Fibroblast of skin of scalp (primary cell): ENCODE data around the gene LINC00632. TPM values are rescaled to one million over a fixed set of nuclear protein-coding genes. Genes with fewer than 3 reads are reported as not detected.

Source experiments
- DNase-seq: peaks from one replicate; pipeline ENCODE4 v3.0.0-alpha.2; 2013
- polyA plus RNA-seq, 2 experiments: library from polyadenylated mRNA; unstranded; fragments of 120-200 nt; gene quantifications; one replicate each; pipeline ENCODE4 v1.2.1, GENCODE V29; 2013; ENCODE audit not compliant: insufficient read length in 2 of 2

The LINC00632 gene
- polyA plus RNA-seq (2013, experiment 1 of 2; ENCODE audit: insufficient read length): 9.8 TPM
- polyA plus RNA-seq (2013, experiment 2 of 2; ENCODE audit: insufficient read length): 15.6 TPM

DNA sequence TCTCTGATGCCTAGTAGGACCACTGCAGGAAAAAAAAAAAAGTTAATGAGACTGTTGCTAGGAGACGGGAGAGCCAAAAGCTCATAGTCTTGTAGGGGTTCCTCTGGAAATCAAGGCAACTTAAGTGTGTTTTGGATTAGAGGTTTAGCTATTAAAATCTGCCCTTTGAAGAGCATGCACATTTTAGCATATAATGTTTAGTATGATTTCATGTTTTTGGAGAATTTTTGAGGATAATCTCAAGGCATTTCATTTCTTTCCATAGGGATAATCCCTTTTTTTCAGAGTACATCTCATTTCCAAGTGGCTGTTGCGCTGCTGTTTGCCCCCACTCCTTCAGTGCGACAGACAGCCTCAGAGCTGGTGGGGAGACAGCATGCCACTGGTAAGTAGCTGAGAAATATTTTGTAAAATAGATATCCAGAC, at the start of gene LINC00632:
TSS of gene LINC00632 (plus strand) at position 339 of the 426 bp plus-strand sequence.
- no peak for DNase-seq

DNA sequence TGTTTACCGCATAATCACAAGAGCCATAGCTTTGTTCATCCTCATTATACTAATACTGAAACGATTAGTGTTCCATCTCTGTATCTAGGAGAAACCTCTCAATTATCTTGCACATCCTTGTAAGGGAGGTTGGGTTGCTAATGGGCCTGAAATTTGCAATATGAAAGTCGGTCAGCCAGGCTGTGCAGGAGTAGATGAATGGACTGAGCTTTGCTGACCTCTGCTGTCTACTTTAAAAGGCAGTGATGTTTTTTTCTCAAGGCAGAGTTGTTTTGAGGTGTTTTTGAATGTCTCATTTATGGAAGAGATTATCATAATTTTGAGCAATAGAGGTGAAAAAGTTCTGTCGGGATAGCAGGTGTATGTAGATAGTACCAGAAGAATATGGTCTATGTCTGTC, 47.9 kb upstream of the LINC00632 start:
- DNase-seq: peak; percentile 1

DNA sequence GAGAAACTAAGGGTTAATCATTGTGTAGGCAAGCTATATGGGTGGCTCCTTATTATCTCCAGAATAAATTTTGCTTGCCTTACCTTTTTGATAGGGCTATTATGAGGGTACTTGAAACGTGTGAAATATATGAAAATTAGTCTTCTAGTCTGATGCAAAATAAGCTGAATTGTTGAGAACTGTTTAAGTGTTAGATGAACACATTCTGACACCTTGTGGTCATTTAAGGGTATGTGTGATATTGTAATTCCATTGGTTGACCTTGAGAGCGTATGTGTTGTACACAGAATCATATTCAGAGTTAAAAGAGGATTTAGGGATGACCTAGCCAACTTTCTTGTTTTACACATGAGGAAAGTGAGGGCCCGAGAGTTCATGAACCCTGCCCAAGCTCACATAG, 44.6 kb upstream of the LINC00632 start:
- peak; percentile 29 for DNase-seq

DNA sequence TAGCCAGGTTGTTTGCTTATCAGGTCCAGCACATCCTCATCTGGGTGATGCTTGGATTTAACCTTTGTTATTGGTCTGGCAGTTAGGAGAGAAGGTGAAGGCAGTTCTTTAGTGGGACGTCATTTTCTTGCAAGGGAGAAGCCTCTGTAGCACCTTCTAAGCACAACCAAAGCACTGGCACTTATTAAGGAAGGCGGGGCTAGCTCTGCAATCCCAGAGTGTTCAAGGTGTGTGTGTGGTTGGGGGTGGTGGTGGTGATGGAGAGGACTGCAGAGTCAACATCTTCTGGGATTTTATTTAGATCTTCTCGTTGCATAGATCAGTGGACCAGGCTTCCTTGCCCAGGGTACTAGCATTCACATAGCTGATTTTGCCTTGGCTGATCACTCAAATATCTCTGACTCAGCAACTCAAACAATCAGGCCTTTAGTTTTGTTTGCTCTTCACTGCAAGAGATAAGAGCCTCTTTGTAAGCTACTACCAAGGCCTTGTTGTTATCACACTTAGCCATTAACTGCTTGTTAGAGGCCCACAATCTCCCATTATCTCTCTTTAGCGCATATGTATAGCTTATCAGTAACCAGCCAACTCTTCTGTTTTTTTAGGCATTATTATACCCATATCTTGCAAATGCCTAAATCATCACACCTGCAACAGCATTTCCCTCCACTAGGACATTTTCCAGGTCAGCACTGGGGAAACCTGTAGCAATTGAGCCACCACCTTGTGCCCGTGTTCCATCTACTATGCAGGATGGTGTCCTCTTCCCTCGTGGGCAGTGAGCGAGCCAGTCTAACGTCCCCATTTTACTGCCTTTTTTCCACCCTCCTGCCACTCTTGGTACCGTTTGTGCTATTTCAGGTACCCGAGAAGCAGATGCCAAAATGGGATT, 36.5 kb upstream of the LINC00632 start:
- no peak for DNase-seq

DNA sequence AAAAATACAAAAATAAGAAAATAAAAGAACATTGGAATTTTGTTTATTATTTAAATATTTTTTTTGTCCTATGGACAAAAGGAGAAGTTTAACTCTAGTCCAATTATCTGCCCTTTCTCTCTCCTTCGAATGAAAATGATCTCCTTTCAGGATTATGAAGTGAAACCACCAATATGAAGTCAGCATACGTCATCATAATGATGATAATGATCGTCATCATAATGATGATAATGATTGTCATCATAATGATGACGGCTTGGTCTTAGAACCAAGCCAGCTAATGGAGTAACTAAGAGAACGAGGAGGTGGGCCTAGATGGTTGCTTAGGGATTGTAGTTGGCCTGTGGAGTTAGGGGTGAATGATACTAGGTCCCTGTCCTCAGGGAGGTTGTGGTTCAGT, 21.9 kb upstream of the LINC00632 start:
- no peak for DNase-seq

DNA sequence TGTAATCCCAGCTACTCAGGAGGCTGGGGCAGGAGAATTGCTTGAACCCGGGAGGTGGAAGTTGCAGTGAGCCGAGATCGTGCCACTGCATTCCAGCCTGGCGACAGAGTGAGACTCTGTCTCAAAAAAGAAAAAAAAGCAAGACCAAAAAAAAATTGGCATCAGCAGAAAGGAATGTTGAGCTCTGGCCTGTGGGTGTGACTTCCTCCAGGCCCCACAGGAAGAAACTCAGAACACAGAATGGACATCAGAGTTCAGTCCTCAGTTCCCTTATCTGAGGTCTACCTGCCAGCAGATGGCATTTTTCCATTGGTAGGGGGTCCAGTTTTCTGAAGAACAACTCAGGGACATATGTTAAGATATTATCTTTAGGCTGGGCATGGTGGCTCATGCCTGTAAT, 18.0 kb upstream of the LINC00632 start:
- peak; percentile 23 for DNase-seq

DNA sequence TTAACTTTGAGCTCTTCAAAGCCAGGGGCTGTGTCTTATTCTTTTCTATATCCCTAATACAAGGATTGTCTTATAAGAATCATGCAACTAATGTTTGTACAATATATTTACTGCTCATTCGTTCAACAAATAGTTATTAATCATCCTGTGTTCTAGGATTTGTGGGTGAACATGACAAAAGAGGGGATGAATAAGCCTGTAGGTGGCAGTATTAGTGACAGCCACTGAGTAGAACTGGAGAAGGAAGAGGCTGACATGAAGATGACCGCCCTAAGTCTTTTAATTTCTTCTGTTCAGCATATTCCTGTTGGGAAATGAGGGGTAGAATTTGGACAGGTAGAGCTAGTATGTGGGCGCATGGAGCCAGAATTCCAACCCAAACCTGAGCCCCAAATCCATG, 11.9 kb upstream of the LINC00632 start:
- DNase-seq: no peak

DNA sequence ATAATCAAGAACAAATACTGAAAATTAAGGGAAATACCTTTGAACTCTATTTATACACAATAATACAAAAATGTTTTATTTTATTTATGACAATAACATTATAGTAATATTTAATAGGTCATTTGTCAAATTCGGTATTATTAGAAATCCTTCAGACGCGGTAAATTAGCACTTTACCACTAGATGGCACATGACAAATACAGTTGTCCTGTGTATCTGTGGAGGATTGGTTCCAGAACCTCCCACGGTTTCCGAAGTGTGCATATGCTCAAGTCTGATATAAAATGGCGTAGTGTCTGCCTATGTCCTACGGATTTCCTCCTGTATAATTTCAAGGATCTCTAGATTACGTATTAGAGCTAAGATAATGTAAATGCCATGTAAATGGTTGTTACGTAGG, 8.1 kb upstream of the LINC00632 start:
- DNase-seq: peak; percentile 41

DNA sequence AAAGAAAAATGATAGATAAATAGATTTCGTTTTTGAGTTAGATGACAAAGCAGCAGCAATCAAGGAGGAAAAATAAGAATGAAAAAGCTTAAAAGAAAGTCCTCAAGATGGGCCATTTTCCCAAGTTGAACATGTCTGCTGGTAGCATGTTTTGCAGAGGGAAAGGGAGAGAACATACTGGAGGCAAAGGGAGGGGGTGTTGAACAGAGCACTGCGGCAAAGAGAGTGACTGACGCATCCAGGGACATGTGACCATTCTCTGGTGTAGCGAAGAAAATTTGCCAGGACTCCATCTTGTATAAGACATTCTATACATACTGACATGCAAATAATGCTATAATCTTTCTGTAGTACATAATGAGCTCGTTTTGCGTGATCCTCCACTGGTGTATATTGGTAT, 1.2 kb downstream of the LINC00632 start:
- DNase-seq: peak; percentile 8

DNA sequence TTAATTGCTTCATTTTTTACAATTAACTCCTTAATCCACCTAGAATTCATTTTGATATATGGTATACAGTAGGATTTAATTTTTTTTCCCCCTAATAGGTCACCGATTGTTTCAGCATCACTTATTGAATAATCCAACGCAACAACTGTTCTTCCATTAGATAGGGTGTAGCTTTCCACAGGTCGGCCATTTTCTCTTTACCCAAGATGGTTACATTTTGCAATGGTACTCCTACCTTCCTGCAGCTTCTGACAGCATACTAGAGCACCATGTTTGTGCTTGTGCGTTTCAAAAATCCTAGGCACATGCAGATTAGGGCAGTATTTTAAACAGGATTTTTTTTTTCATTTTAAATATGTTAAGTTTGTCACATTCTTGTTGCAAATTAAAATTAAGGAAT, 2.3 kb downstream of the LINC00632 start:
- no peak for DNase-seq

DNA sequence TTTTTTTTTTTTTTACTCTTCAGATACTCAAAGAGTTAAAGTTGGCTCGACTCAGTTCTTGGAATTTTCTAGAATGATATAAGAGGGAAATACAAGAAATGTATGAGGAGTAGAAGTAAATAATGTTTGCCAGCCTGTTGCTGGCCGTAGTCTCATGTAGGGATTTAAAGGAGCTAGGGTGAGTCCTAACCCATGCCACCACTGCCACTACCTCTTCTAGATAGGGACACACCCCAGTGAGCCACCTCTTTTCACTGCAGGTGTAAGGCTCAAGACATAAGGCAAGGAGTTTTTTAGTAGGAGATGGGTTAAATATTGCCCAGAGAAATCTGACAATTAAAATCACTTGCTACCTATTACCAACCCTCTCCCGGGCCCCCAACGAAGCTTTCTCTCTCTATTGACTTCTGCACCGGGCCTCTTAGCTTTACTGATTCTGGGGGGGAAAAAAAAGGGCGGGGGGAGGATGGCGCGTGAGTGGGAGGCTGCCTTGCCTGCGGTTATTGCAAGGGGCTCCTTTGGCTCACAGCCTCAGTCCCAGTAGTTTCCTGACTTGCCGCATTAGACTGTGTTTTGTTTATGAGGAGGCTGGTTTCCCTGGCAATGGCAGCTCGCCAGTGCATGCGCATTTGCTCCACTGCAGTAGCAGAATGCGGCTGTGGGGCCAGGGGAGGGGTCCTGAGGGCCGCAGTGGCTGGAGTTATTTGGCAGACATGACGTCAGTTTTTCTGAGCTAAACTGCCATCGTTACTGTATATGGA, 3.0 kb downstream of the LINC00632 start:
- peak; percentile 80 for DNase-seq

DNA sequence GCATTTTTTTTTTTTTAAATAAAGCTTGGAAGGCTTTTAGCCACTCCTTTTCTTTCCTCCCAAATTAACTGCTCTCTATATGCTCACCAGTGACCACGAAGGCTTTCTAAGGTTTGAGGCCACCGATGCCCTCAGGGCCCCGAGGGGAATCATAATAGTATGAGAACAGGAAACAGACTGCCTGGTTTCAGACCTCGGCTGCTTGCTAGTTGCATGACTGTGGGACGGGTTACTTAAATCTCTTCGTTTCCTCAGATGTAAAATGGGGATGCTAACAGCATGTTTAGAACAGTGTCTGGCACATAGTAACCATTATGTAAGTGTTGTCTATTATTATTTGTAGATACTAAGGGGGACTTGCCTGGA, 3.6 kb downstream of the LINC00632 start:
- DNase-seq: no peak

DNA sequence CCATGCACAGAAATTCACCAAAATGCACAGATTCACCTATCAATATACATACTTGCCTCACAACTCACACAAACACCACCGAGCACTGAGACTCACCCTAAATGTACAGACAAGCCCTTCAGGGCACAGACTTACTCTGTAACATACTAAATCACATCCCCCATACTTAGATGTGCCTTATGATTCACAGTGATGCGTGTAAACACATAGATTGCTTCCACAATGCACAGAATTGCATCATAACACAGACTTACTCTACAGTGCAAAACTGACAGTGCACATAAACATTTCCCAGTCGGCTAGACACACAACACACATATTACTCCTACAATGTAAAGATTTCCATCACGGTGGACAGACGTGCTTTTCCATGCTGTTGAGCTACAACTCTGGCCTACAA, 6.2 kb downstream of the LINC00632 start:
- DNase-seq: peak; percentile 57

DNA sequence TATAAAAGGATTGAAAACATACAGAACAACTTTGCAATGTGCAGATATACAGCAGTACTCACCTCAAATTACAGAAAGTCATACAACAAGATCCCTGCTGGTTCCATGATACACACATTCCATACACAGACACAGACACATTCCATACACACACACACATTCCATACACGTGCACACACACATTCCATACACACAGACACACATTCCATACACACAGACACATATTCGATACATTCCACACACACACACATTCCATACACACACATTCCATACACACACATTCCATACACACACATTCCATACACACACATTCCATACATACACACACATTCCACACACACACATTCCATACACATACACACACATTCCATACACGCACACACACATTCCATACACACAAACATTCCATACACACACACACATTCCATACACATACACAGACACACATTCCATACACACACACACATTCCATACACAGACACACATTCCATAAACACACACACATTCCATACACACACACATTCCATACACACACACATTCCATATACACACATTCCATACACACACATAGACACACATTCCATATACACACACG, 13.7 kb downstream of the LINC00632 start:
- peak; percentile 21 for DNase-seq

DNA sequence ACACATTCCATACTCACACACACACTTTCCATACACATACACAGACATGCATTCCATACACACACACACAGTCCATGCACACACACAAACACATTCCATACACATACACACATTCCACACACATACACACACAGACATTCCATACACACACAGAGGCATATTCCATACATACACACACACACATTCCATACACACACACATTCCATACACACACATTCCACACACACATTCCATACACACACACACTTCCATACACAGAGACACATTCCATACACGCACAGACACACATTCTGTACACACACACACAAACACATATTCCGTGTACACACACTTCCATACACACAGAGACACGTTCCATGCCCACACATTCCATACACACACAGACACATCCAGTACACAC, 14.8 kb downstream of the LINC00632 start:
- DNase-seq: no peak

DNA sequence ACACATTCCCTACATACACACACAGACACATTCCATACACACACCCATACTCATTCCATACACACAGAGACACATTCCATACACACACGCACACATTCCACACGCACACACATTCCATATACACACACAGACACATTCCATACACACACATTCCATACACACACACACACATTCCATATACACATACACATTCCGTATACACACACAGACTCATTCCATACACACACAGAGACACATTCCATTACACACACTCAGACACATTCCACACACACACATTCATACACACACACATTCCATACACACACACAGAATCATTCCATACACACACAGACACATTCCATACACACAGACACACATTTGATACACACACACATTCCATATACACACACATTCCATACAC, 15.2 kb downstream of the LINC00632 start:
- peak; percentile 10 for DNase-seq

DNA sequence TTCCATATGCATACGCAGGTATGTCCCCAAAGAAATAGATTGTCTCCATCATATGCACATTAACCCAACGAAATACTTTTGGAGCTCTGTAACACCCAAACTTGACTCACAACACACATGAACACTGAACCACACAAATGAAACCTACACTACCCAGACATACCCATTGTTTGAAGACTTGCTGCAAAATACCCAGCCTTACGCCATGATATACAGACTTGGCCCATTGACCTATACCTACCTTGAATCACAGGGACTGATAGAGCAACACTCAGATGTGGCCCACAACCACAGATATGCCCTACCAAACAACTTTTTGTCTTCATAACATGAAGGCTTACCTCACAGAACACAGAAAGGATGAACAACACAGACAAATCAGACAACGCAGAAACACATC, 15.9 kb downstream of the LINC00632 start:
- DNase-seq: no peak

DNA sequence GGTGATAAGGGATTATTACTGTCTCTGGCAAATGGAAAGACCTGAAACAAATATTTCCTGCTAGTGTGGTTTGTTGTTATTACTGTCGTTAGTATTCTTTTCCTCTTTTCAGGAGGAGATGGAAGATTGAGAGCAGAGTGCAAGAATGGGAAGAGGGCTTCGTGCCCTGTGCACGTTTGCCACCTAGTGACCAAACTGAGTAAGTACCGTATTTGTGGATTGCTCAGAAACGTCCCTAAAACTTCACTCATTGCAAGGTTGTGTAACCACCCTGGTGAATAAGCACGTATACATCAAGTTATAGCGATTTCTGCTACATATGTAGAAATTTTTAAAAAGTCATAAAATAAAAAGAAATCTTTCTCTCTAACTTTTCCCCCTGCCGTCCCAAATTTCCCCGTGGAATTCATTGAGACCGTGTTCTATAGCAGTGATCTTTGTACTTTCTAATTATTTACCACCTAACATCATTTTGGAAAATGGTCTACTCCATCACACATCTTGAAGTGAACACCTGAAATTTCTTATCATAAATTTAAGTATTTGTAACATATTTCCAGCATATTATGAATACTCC, 24.3 kb downstream of the LINC00632 start:
- DNase-seq: peak; percentile 47

DNA sequence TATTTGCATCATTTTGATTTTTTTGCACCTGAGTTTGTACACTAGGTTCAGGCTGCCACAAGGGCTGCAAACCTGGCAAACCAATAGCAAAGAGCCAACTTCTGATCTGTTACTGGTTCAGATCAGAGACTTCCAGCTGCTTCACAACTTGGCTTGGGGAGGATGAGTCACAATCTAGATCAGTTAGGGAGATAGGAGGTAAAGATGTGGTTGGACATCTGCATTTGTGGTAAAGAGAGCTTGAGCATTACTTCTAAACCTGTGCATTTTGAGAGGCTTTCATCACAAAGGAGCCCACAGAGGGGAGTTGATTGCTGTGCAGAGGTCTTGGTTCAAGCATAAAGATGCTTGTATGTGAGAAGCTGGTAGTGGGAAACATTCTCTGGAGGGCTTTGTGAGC, 34.5 kb downstream of the LINC00632 start:
- no peak for DNase-seq

DNA sequence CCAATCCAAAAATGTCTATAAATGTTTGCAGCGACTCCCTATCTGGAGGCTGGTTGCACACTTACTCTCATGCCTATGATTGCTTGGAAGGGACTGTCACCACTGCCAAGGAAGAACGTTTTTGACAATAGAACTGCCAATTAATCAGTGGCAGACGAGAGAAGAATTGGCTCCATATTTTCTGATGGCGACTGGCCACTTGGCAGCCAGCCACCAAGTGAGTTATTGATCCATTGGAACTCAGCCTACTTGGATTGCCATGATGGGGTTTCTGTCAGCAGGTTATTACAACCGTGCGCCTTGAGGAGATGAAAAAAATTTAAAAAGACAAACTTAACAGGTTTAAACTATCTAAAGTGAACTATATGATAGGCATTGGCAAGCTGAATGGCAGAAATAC, 47.4 kb downstream of the LINC00632 start:
- no peak for DNase-seq

DNA sequence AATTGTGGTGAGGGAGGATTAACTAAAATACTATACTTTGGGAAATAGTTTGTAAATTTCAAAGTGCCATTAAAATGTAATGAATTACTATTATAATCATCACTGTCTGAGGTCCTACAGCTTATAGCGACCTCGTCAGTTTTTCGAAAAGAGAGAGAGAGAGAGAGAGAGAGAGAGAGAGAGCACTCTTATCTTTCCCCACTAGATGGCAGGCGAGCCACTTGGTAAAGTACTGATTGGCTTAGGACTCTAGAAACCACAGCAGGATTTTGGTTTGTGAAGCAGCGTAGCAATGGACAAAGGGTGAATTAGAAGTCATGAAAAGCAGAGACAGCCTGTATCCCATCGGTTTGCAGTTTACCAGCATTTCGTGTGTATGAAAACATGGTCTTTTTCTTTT, 52.5 kb downstream of the LINC00632 start:
- peak; percentile 74 for DNase-seq

DNA sequence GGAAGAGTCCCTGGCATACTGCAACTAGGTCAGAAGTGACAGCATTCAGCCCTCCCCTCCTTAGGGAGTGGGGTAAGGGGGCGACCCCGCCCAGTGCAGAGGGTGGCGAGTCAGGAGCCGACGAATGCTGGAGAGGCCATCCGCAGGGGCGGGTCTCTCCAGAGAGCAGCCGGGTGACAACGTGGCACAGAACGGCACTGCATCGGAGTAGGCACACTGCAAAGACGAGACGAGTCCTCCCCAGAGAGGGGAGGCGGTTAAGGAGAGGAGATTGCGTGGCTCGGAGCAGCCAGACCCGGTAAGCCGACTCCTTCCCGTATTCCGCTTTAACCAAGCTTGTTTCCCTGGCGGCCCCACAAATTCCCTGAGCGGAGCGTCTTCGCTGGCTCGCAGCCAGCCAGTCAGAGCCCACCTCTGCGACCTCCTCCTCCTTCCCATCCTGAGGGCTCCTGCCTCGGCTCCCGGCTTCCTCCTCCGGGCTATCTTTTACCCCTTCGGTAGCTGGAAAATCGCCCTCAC, 54.9 kb downstream of the LINC00632 start:
- DNase-seq: peak; percentile 85
